Measurements from ENCODE around the gene PTPRM. TPM values are rescaled to one million over a fixed set of nuclear protein-coding genes. Genes with fewer than 3 reads are reported as not detected.

The PTPRM gene
- total and polyA plus RNA-seq, 2 of the 8 experiments (the other 6 are each of a cell fraction or from before 2014, with no cell fraction given), result 4.1 to 7.0 TPM

- Histone ChIP-seq H4K5ac (ENCODE audit: insufficient read length, low read depth, low read length) (no peak overlapping the region), H3K79me2 (ENCODE audit: control insufficient read depth in 1 of 2, insufficient read depth in 2 of 2, low read length in 2 of 2) (no peaks in the 10 kb centered on the region), H3K27me3 (replicated peaks in 1 of 4; ENCODE audit: control insufficient read depth in 3 of 4, extremely low read depth in 1 of 4, insufficient read depth in 3 of 4, low read length in 3 of 4) (no peaks in the 10 kb centered on the region), H2BK20ac (ENCODE audit: low read length) (no peak overlapping the region), H3K4me2 (ENCODE audit: insufficient read depth in 1 of 2, low read depth in 2 of 2, low read length in 2 of 2) (no peak overlapping the region), H3K4me1 (replicated peaks in 1 of 4; ENCODE audit: control insufficient read depth in 3 of 4, insufficient read depth in 4 of 4, low read length in 3 of 4) (0 out of 7 replicates have a peak, but pooled peaks cover 0 to 2% (median 0%) of the 10 kb centered on the region in 4 experiments), H4K91ac (replicated peaks; ENCODE audit: insufficient read length, low read length) (no peak overlapping the region), H3K9ac (replicated peaks in 1 of 4; ENCODE audit: extremely low read depth in 1 of 4, low read depth in 3 of 4, low read length in 3 of 4) (no peak overlapping the region), H2AFZ (ENCODE audit: low read length) (no peak overlapping the region), H2AK5ac (ENCODE audit: low read depth, low read length) (no peak overlapping the region), H3K23ac (ENCODE audit: insufficient read length) (no peak overlapping the region), H4K8ac (ENCODE audit: extremely low read depth, insufficient read depth, low read length) (no peak overlapping the region), H2BK120ac (replicated peaks; ENCODE audit: low read depth, low read length) (no peak overlapping the region), H3K79me1 (ENCODE audit: low read depth, low read length) (no peaks in the 10 kb centered on the region), H3K9me3 (ENCODE audit: insufficient read depth in 2 of 2, low read depth in 1 of 2, low read length in 1 of 2) (no peaks in the 10 kb centered on the region), H2BK5ac (ENCODE audit: low read depth, low read length) (no peak overlapping the region), H3K36me3 (ENCODE audit: control insufficient read depth in 2 of 4, insufficient read depth in 4 of 4, low read length in 3 of 4) (no peaks in the 10 kb centered on the region), H3K4ac (replicated peaks; ENCODE audit: insufficient read length, low read depth, low read length) (no peak overlapping the region), H3K27ac (ENCODE audit: low read depth, low read length) (no peak overlapping the region), H3K56ac (replicated peaks; ENCODE audit: insufficient read length, low read depth, low read length) (no peak overlapping the region), H2BK12ac (ENCODE audit: low read depth, low read length) (no peak overlapping the region), H3K4me3 (ENCODE audit: extremely low read depth in 1 of 4, insufficient read depth in 2 of 4, low read depth in 3 of 4, low read length in 4 of 4) (no peak overlapping the region), H3K18ac (ENCODE audit: extremely low read depth, low read length) (no peak overlapping the region), H3K14ac (ENCODE audit: insufficient read length) (no peak overlapping the region), H4K20me1 (replicated peaks in 1 of 2; ENCODE audit: control insufficient read depth in 1 of 2, insufficient read depth in 2 of 2, low read length in 2 of 2) (no peaks in the 10 kb centered on the region), H2BK15ac (ENCODE audit: low read length) (no peak overlapping the region), H3K23me2 (ENCODE audit: low read depth, low read length) (no peaks in the 10 kb centered on the region)
- no peak for FAIRE-seq
- TF ChIP-seq CHD2 (IDR thresholded peaks at IDR 0.05; ENCODE audit: low read length) (no peak), BCL11A (IDR thresholded peaks at IDR 0.05; ENCODE audit: low read depth in 2 of 2, low read length in 2 of 2) (no peak), SP1 (IDR thresholded peaks at IDR 0.05; ENCODE audit: low read depth, low read length) (no peak), GABPA (IDR thresholded peaks at IDR 0.05; ENCODE audit: borderline replicate concordance, insufficient read depth, low read length) (no peak), POLR2AphosphoS5 (IDR thresholded peaks at IDR 0.05; ENCODE audit: low read depth, low read length) (no peak), ZNF274 (IDR thresholded peaks at IDR 0.05; ENCODE audit: borderline replicate concordance, extremely low read depth, low read length) (no peak), SIRT6 (IDR thresholded peaks at IDR 0.05; ENCODE audit: low read length) (no peak), HDAC2 (IDR thresholded peaks at IDR 0.05; ENCODE audit: borderline replicate concordance in 1 of 2, low read depth in 2 of 2, low read length in 2 of 2) (no peak), NANOG (IDR thresholded peaks at IDR 0.05; ENCODE audit: insufficient read depth, low read depth, low read length, poor library complexity, severe bottlenecking) (no peak), HDAC6 (IDR thresholded peaks at IDR 0.05; ENCODE audit: low read depth, low read length) (no peak)
- ChIA-PET CTCF (ENCODE audit: partially characterized antibody) (no interaction called here), POLR2A (ENCODE audit: partially characterized antibody) (no interaction called here)
- no peak for DNase-seq (ENCODE audit: low read depth in 1 of 2, low spot score in 2 of 2)
- WGBS, 2 experiments (ENCODE audit: extremely low coverage in 1 of 2, insufficient coverage in 1 of 2, insufficient read length in 1 of 2, insufficient replicate concordance in 2 of 2, low coverage in 1 of 2, low lambda C conversion rate in 2 of 2, missing lambda C conversion rate in 1 of 2), result 100% methylated on average over 1 of the region's 1 CpG; no CpG with 5 or more reads in 1 of the 2 experiments
Observed at GRCh38 chr18:8121101-8121500, 554.0 kb downstream of the PTPRM start.
